HG03159 (cell line): ENCODE measurements around the gene CMSS1.
"Not testable (repeated sequence)": the region's sequence is repeated elsewhere in the genome, so short reads cannot be mapped to it uniquely, and the experiment has no call there.

ENCODE experiments used
- ATAC-seq: cut with Tn5 transposase; IDR thresholded peaks from one replicate; pipeline ENCODE4 v1.9.1; 2021; ENCODE audit warnings: mild to moderate bottlenecking, moderate library complexity; ENCODE audit not compliant: unreplicated experiment

The CMSS1 gene

GRCh38 chr3:100043271-100043670 is 225.6 kb downstream of the CMSS1 start:
- no peak for ATAC-seq

DNA sequence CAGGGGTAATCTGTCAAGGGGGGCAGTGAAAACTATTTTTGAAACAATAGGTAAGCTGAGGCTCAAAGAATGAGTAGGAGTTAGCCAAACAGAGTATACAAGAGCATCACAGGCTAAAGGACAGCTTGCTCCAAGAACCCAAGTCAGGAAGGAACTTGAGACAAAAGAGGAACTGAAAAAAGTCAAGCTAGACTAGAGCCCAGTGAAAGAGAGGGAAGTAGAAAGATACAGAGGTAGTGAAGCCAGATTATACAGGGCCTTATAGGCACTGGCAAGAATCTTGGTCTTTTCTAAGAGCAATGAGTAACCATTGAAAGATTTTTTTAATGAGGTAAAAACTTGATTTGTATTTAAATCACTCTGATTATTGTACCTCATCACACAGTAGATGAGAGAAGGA is 226.7 kb downstream of the CMSS1 start:
- peak; percentile 80 for ATAC-seq

DNA sequence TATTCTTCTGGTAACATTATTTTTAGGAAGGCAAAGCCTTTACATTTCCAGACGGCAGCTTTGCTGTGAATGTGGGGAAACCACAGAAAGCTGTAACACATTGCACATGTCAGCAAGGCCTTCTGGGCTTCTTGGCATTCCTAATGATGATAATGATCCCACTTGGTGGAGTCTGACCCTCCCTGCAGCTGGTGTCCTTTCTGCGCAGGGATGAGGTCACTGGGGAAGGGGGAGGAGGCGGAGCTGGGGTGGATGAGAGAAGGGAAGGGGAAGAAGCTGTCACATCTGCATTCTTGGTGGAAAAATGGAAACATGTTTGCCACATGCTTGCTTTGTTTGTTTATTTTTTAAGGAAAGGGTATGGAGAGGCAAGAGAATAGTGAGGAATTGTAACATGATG is 228.0 kb downstream of the CMSS1 start:
- ATAC-seq = no peak

GRCh38 chr3:100046986-100047385 is 229.3 kb downstream of the CMSS1 start:
- no peak for ATAC-seq

DNA sequence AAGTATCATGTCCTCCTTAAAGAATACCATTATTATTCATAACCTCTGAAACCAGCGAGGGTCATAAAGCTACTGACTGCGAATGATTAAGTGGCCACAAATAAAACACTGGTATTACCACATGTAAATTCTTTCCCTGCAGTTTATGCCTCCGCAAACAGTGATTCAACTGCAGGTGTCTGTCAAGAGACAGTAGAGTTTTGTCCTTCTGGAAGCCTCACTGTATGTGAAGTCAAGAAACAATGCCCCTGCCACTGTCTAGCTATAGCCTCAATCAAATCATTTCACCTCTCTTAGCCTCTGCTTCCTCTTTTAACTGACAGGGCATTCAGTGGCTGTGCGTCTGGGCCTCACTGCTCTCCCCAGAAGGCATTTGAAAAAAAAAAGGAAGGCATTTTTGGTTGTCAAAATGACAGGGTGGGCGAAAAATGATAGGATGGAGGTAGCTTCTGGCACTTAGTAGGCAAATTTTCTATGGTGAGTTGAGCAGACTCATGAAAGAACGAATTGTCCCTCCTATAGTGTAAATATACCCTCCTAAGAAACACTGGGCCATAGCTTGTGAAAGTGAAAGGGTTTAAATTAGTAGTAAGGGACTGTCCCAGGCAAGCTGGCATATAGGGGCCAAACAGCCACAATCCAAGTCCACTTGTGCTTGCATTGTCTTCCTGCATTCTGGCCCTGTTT is 229.9 kb downstream of the CMSS1 start:
- ATAC-seq = peak; percentile 80

GRCh38 chr3:100048248-100048647 is 230.6 kb downstream of the CMSS1 start:
- no peak for ATAC-seq

DNA sequence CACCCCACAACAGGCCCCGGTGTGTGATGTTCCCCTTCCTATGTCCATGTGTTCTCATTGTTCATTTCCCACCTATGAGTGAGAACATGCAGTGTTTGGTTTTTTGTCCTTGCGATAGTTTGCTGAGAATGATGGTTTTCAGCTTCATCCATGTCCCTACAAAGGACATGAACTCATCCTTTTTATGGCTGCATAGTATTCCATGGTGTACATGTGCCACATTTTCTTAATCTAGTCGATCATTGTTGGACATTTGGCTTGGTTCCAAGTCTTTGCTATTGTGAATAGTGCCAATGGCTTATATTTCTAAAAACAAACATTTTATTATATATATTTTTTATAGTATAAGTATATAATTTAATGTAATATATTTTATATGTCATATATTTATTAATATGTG is 233.9 kb downstream of the CMSS1 start:
- ATAC-seq = not testable (repeated sequence)

DNA sequence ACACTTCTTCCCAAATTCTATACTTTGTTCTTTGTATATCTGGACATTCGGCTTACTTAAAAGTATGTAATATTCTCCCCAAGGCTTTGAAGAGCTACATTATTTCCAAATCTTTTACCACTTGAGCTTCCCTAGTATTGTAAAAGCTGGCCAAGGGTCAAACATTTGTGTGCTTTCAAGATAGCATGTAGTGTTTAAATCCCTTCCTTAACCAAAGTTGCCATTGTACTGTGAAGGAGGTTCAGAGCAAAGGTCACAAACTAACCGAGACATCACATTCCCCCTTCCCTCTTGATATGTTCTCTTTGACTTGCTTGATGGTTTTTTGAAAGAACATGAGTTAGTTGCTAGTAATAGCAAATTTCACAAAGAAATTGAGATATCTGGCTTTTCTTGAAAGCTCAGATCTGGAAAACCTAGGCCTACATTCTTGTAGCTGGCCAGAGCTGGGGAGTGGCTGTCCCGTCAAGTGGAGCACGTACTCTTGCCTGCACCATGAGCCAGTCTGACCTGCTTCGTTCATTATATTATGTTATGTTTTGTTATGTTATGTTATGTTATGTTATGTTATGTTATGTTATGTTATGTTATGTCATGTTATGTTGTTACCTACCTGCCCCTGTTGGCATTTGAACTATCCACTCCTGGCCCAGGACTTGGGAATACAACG is 236.4 kb downstream of the CMSS1 start:
- ATAC-seq = no peak

DNA sequence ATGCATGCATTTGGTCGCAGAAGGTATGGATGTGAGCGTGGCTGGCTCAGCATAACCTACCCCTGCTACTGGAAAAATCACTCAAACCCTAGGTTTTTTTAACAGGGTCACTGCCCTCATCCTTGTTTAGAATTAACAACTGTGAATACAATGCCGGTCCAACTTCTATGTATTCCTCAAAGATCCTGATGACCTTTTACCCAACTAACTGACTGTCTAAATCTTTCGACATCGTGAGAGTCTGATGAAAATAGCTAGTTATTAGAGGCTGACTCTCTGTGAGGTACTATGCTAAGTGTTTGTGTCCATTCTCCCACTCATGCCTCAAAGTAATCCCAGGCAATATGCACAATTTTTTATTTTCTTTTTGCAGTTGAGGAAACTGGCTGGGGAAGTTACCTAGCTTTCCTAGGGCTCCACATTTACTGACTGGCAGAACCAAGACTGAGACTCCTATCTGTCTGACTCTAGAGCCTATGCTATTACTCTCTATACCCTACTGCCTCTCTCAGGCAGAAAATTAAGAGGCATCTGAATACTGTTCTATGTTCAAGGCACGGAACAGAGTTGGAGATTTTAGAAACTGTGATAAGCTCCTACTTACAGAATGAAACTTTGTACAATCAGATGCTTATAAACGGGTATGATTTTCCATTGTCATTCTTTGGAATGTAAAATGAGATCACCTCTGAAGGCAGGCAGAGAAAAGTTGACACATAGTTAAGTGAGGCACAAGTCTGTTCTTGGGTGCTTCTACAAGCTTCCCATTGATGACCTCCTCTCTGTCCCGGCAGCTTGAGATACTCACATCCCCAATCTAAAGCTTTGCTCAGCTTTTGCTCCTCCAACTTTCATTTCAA is 240.3 kb downstream of the CMSS1 start:
- no peak for ATAC-seq

DNA sequence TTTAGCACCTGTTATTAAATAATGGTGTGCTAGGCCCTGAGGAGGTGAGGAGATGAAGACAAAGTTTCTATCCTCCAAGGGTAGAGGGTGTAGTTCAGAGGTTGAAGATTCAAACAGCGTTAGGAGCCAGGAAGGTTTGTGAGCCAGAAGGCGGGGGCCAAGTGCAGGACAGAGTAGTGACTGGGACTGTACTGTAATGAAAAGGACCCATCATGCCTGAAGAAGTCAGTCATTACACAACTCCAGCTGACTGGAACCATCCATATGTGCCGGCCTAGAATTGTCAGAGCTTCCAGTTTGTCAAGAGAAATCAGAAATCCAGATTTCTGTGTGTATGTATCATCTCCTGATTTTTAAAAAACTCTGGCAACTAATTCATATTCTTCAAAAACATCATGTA is 241.8 kb downstream of the CMSS1 start:
- no peak for ATAC-seq

DNA sequence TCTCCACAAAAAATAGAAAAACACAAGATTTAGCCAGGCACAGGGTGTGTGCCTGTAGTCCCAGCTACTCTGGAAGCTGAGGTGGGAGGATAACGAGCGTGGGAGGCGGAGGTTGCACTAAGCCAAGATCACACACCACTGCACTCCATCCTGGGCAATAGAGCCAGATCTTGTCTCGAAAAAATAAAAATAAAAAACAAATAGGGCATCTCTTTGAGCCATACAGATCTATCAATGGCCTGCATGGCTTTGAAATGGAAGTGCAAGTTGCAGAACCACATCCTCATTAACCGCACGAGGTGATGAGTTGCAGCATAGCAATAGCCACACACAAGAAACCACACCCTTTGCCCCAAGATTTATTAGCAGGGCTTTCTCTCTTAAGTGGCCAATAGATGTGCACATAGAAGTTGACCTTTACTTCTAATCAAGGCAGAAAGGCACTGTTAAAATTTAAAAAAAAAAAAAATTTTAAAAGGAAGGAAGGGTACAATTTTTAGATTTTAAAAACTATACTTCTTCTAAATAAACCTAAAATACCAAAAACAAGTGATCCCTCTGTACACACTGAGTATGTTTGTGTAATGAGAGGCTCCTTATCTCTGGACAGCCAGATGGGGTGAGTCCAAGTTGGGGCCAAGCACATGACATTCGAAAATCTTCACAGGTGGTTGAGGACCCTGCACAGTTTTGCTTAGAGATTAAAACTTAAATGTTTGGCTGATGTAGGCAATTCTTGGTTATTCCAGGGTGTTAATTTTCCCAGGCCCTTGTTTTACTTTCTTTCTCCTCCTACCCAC is 243.2 kb downstream of the CMSS1 start:
- ATAC-seq = peak; percentile 66

GRCh38 chr3:100062665-100063064 is 245.0 kb downstream of the CMSS1 start:
- ATAC-seq = no peak

GRCh38 chr3:100063929-100064461 is 246.3 kb downstream of the CMSS1 start:
- no peak for ATAC-seq

GRCh38 chr3:100067589-100067988 is 249.9 kb downstream of the CMSS1 start:
- ATAC-seq = no peak

DNA sequence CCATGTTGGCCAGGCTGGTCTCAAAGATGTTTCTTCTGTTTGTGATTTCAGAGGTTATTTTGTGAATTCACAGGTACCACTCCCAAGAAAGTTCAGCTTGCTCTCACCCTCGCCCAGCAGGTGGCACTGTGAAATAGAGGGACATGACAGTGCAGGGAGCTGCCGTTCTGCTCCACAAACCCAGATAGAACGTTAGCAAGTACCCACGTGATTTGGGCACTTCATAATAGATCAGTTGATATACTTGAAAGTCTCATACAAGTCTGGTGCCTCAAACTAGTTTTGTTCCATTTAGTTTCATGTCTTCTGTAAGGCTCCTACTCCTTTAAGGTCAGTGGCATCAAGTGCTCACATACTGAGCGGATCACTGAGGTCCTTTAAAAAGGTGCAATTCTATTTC is 251.2 kb downstream of the CMSS1 start:
- ATAC-seq = peak; percentile 69

- no peak for ATAC-seq
These were observed 251.8 kb downstream of the CMSS1 start for GRCh38 chr3:100069472-100069871.

GRCh38 chr3:100072326-100073048 is 254.8 kb downstream of the CMSS1 start:
- ATAC-seq = peak; percentile 57

GRCh38 chr3:100073049-100073713 is 255.5 kb downstream of the CMSS1 start:
- ATAC-seq = no peak

- ATAC-seq = no peak
These were observed 256.1 kb downstream of the CMSS1 start for GRCh38 chr3:100073714-100074307.
